CD14-positive monocyte (primary cell): ENCODE data around the gene BCORL1. TPM values are rescaled to one million over a fixed set of nuclear protein-coding genes. Genes with fewer than 3 reads are reported as not detected.

Experiments
- DNase-seq, 3 donors: peaks; one replicate each; pipeline ENCODE4 v3.0.0-alpha.2; 2011 to 2022
- H2AFZ ChIP-seq: 2 replicates; pipeline ENCODE4 v1.6.0; 2012; ENCODE audit warnings: mild to moderate bottlenecking, low read depth, low read length, inconsistent platforms; ENCODE audit not compliant: insufficient read depth, poor library complexity, severe bottlenecking
- H3K27ac ChIP-seq, 2 donors: 1 replicate in 1 of 2; 2 replicates in 1 of 2; pipeline ENCODE4 v1.5.1; 2012 to 2013; ENCODE audit warnings: low read length in 2 of 2, control low read depth in 1 of 2, inconsistent platforms in 1 of 2, low read depth in 1 of 2, mild to moderate bottlenecking in 1 of 2
- H3K27me3 ChIP-seq, 2 donors: one replicate each; pipeline versions ENCODE4 v1.6.0 to v1.6.1; 2011 to 2013; ENCODE audit warnings: low read length in 2 of 2; ENCODE audit not compliant: control insufficient read depth in 2 of 2, insufficient read depth in 2 of 2
- H3K36me3 ChIP-seq, 2 donors: replicated peaks in 1 of 2; 1 replicate in 1 of 2; 2 replicates in 1 of 2; pipeline versions ENCODE4 v1.5.1 to v1.6.1; 2012 to 2013; ENCODE audit warnings: low read length in 2 of 2, control low read depth in 1 of 2, inconsistent platforms in 1 of 2, mild to moderate bottlenecking in 1 of 2; ENCODE audit not compliant: insufficient read depth in 2 of 2, control insufficient read depth in 1 of 2
- H3K4me1 ChIP-seq, 2 donors: 1 replicate in 1 of 2; 2 replicates in 1 of 2; pipeline versions ENCODE4 v1.5.1 to v1.6.1; 2012 to 2013; ENCODE audit warnings: low read length in 2 of 2, control low read depth in 1 of 2, inconsistent platforms in 1 of 2, mild to moderate bottlenecking in 1 of 2, moderate library complexity in 1 of 2; ENCODE audit not compliant: insufficient read depth in 2 of 2, control insufficient read depth in 1 of 2
- H3K4me2 ChIP-seq: replicated peaks from 2 replicates; pipeline ENCODE3; 2012; ENCODE audit warnings: low read length, moderate library complexity, mild to moderate bottlenecking; ENCODE audit not compliant: poor library complexity, severe bottlenecking; ENCODE audit errors: extremely low read depth
- H3K4me3 ChIP-seq, 3 experiments: fragments of 200-600 bp in 1 of 3; sonication (generic) in 1 of 3; replicated peaks in 1 of 3; 1 replicate in 2 of 3; 2 replicates in 1 of 3; pipeline ENCODE4 v1.5.1; 2011 to 2013; ENCODE audit warnings: low read length in 3 of 3, mild to moderate bottlenecking in 3 of 3, control low read depth in 2 of 3, low read depth in 2 of 3, inconsistent platforms in 1 of 3, moderate library complexity in 1 of 3
- H3K79me2 ChIP-seq: 2 replicates; pipeline ENCODE4 v1.6.0; 2012; ENCODE audit warnings: mild to moderate bottlenecking, control low read depth, inconsistent platforms, low read length, moderate library complexity; ENCODE audit not compliant: insufficient read depth
- H3K9ac ChIP-seq: 2 replicates; pipeline ENCODE4 v1.6.0; 2017; ENCODE audit warnings: low read length, mild to moderate bottlenecking; ENCODE audit not compliant: insufficient read depth, poor library complexity, severe bottlenecking
- H3K9me3 ChIP-seq, 2 donors: replicated peaks in 1 of 2; 1 replicate in 1 of 2; 2 replicates in 1 of 2; pipeline versions ENCODE4 v1.5.1 to v1.6.1; 2012 to 2013; ENCODE audit warnings: low read length in 2 of 2, control low read depth in 1 of 2; ENCODE audit not compliant: control insufficient read depth in 1 of 2, insufficient read depth in 1 of 2
- H4K20me1 ChIP-seq: 2 replicates; pipeline ENCODE4 v1.6.0; 2012; ENCODE audit warnings: mild to moderate bottlenecking, low read length, control low read depth, moderate library complexity; ENCODE audit not compliant: insufficient read depth
- H3K27ac Mint-ChIP-seq, 7 donors: one replicate each; pipeline ENCODE4 v1.8.0; 2020; ENCODE audit warnings: mild to moderate bottlenecking in 7 of 7, mixed read lengths in 7 of 7, moderate library complexity in 6 of 7, inconsistent platforms in 2 of 7
- H3K27me3 Mint-ChIP-seq, 3 donors: one replicate each; pipeline ENCODE4 v1.8.0; 2021 to 2022; ENCODE audit warnings: low read depth in 3 of 3, mild to moderate bottlenecking in 3 of 3, mixed read lengths in 3 of 3, moderate library complexity in 3 of 3, inconsistent platforms in 1 of 3
- H3K36me3 Mint-ChIP-seq, 2 donors: one replicate each; pipeline ENCODE4 v1.8.0; 2020; ENCODE audit warnings: mixed read lengths in 2 of 2, inconsistent platforms in 1 of 2, mild to moderate bottlenecking in 1 of 2
- H3K4me1 Mint-ChIP-seq: one replicate; pipeline ENCODE4 v1.8.0; 2020; ENCODE audit warnings: mild to moderate bottlenecking, mixed read lengths
- H3K4me3 Mint-ChIP-seq, 2 donors: one replicate each; pipeline ENCODE4 v1.8.0; 2020; ENCODE audit warnings: mild to moderate bottlenecking in 2 of 2, mixed read lengths in 2 of 2, moderate library complexity in 1 of 2
- H3K9me3 Mint-ChIP-seq, 7 donors: one replicate each; pipeline ENCODE4 v1.8.0; 2020 to 2022; ENCODE audit warnings: mixed read lengths in 7 of 7, mild to moderate bottlenecking in 6 of 7, moderate library complexity in 6 of 7, inconsistent platforms in 2 of 7
- CTCF ChIP-seq: fragments of 200-600 bp; IDR thresholded peaks from one replicate; pipeline ENCODE4 v1.8.0; 2022; ENCODE audit warnings: antibody characterized with exemption, mild to moderate bottlenecking
- WGBS: methylation state at CpG from one replicate; pipeline ENCODE4 v1.1.5; 2013; ENCODE audit warnings: missing lambda C conversion rate; ENCODE audit not compliant: insufficient coverage; 5-methylcytosine and 5-hydroxymethylcytosine counted together
- intact Hi-C, 2 donors: fragments of 100-400 bp; cut with micrococcal nuclease; formaldehyde crosslinking; loops; one replicate each; pipeline versions ENCODE4 v1.15.0 to v1.15.1; 2023
- polyA plus RNA-seq, 3 donors: library from polyadenylated mRNA; depleted of rRNA in 1 of 3; unstranded in 2 of 3; stranded (reverse) in 1 of 3; fragments of 300-500 nt in 2 of 3; fragments of >200 nt in 1 of 3; fragmentation: Illumina TruSeq in 2 of 3; gene quantifications; 1 replicate in 2 of 3; 2 replicates in 1 of 3; pipeline ENCODE4 v1.2.3, GENCODE V29; 2012 to 2021

Gene BCORL1
- polyA plus RNA-seq, 3 donors = 0.69 to 2.4 (median 0.72) TPM

GRCh38 chrX:130100180-130100579, 117.7 kb downstream of the BCORL1 start:
- peaks cover 98% of the 10 kb centered on the region for H4K20me1 ChIP-seq
- H3K9me3 ChIP-seq = no peaks in the 10 kb centered on the region
- H3K9ac ChIP-seq = no peak overlapping the region
- intact Hi-C loops = no loop called here
- no peak overlapping the region for H3K4me3 ChIP-seq
- peaks cover 100% of the 10 kb centered on the region for H3K79me2 ChIP-seq
- Mint-ChIP-seq H3K4me3 (no peak overlapping the region), H3K27me3 (peaks cover 0 to 11% (median 0%) of the 10 kb centered on the region in 3 donors), H3K9me3 (peaks cover 0 to 2% (median 0%) of the 10 kb centered on the region in 7 donors), H3K4me1 (peaks cover 75% of the 10 kb centered on the region), H3K36me3 (peaks cover 9% of the 10 kb centered on the region in 2 donors), H3K27ac (peak overlapping the region in 4 of 7 donors; percentile 10 to 81 (median 56))
- H3K4me1 ChIP-seq = peaks cover 53 to 70% of the 10 kb centered on the region in 2 donors
- H2AFZ ChIP-seq = no peak overlapping the region
- H3K27ac ChIP-seq = peak overlapping the region in 1 of 2 donors; percentile 42
- WGBS = 69% methylated on average over 2 of the region's 5 CpGs
- DNase-seq = no peak
- no peaks in the 10 kb centered on the region for H3K27me3 ChIP-seq
- H3K4me2 ChIP-seq = no peak overlapping the region
- TF ChIP-seq CTCF = no peak
- no peaks in the 10 kb centered on the region for H3K36me3 ChIP-seq

- Histone ChIP-seq H3K27ac (no peak overlapping the region), H3K9ac (no peak overlapping the region), H3K79me2 (peaks cover 100% of the 10 kb centered on the region), H2AFZ (no peak overlapping the region), H3K27me3 (no peaks in the 10 kb centered on the region), H4K20me1 (peaks cover 98% of the 10 kb centered on the region), H3K36me3 (peaks cover 5% of the 10 kb centered on the region in 2 donors), H3K4me2 (no peak overlapping the region), H3K4me3 (no peak overlapping the region), H3K4me1 (peaks cover 72 to 81% of the 10 kb centered on the region in 2 donors), H3K9me3 (no peaks in the 10 kb centered on the region)
- H3K4me1 Mint-ChIP-seq = peaks cover 82% of the 10 kb centered on the region
- TF ChIP-seq CTCF = no peak
- peaks cover 0 to 2% (median 0%) of the 10 kb centered on the region in 7 donors for H3K9me3 Mint-ChIP-seq
- WGBS = no CpG with 5 or more reads among the region's 3 CpGs
- intact Hi-C loops = no loop called here
- no peak overlapping the region for H3K27ac Mint-ChIP-seq
- H3K27me3 Mint-ChIP-seq = peaks cover 0 to 14% (median 1%) of the 10 kb centered on the region in 3 donors
- no peak for DNase-seq
- H3K36me3 Mint-ChIP-seq = peaks cover 20 to 26% of the 10 kb centered on the region in 2 donors
- H3K4me3 Mint-ChIP-seq = no peak overlapping the region
These were observed 121.2 kb downstream of the BCORL1 start for GRCh38 chrX:130103605-130104004.
